Kidney (tissue), 14 donors: ENCODE measurements around the gene IQSEC1. TPM values are rescaled to one million over a fixed set of nuclear protein-coding genes. Genes with fewer than 3 reads are reported as not detected.

Source experiments
- DNase-seq, 5 donors: peaks; one replicate each; pipeline ENCODE4 v3.0.0-alpha.2; 2013 to 2020
- FAIRE-seq: peaks from 2 replicates; lab custom pipeline; 2012; peaks lifted over from hg19 to GRCh38; lab: Jason Lieb, UNC
- H3K27ac ChIP-seq, 2 donors: one replicate each; pipeline ENCODE4 v1.7.0; 2013; ENCODE audit warnings: low read depth in 2 of 2, low read length in 2 of 2, inconsistent platforms in 1 of 2
- H3K27me3 ChIP-seq: one replicate; pipeline ENCODE4 v1.7.1; 2013; ENCODE audit warnings: low read length, inconsistent platforms; ENCODE audit not compliant: control insufficient read depth, insufficient read depth
- H3K36me3 ChIP-seq, 3 donors: one replicate each; pipeline versions ENCODE4 v1.7.0 to v1.7.1; 2013; ENCODE audit warnings: low read length in 3 of 3, control low read depth in 1 of 3, inconsistent platforms in 1 of 3; ENCODE audit not compliant: insufficient read depth in 3 of 3, control insufficient read depth in 2 of 3
- H3K4me1 ChIP-seq, 3 donors: one replicate each; pipeline versions ENCODE4 v1.7.0 to v1.7.1; 2013; ENCODE audit warnings: low read length in 3 of 3, inconsistent platforms in 1 of 3, low read depth in 1 of 3; ENCODE audit not compliant: control insufficient read depth in 2 of 3, insufficient read depth in 2 of 3
- H3K4me3 ChIP-seq, 3 donors: one replicate each; pipeline versions ENCODE4 v1.7.0 to v1.8.1; 2013; ENCODE audit warnings: low read length in 3 of 3, control low read depth in 1 of 3, inconsistent platforms in 1 of 3
- H3K9ac ChIP-seq, 3 donors: one replicate each; pipeline versions ENCODE4 v1.7.0 to v1.7.1; 2013; ENCODE audit warnings: low read length in 3 of 3, control low read depth in 1 of 3, inconsistent platforms in 1 of 3
- H3K9me3 ChIP-seq, 3 donors: one replicate each; pipeline versions ENCODE4 v1.7.0 to v1.7.1; 2013; ENCODE audit warnings: low read length in 3 of 3, control low read depth in 1 of 3, inconsistent platforms in 1 of 3; ENCODE audit not compliant: control insufficient read depth in 2 of 3, insufficient read depth in 1 of 3
- CTCF ChIP-seq: IDR thresholded peaks from 3 replicates; pipeline ENCODE4 v1.5.1; 2012; ENCODE audit warnings: mild to moderate bottlenecking, moderate library complexity, borderline replicate concordance; ENCODE audit not compliant: insufficient read depth; ENCODE audit errors: extremely low read depth
- intact Hi-C: fragments of 100-400 bp; cut with DNase I; formaldehyde crosslinking; loops from one replicate; pipeline ENCODE4 v1.11.1; 2022
- polyA plus RNA-seq: library from polyadenylated mRNA; stranded (reverse); fragments of 350-450 nt; fragmentation: Illumina TruSeq; extraction: RNeasy Lipid Tissue Mini Kit (QIAGEN cat#74804); gene quantifications from one replicate; pipeline ENCODE4 v1.2.3, GENCODE V29; 2014; ENCODE audit warnings: low read depth, low replicate concordance; ENCODE audit not compliant: insufficient read depth
- total RNA-seq: library from RNA; stranded (reverse); fragmentation: NEBNext Ultra II Directional; extraction: Animal tissue kit (Norgen Biotek cat#: 25700); gene quantifications from one replicate; pipeline ENCODE4 v1.2.1, GENCODE V29; 2021
- donor health status: control.
- donor health status: control.
- donor health status: control.
- donor health status: control.
- donor health status: control.
- donor health status: DM: yes; HTN: yes; CAD: no.
- donor health status: Normal renal cell carcinoma (clear cell type).

IQSEC1 gene
- total and polyA plus RNA-seq, 2 donors from 2014 or later, result 15.1 to 45.7 TPM

GRCh38 chr3:13082677-13083076 lies 9.4 kb upstream of the IQSEC1 start:
- H3K36me3 ChIP-seq, result no peaks in the 10 kb centered on the region
- no peak for DNase-seq
- H3K27ac ChIP-seq, result no peak overlapping the region
- no peaks in the 10 kb centered on the region for H3K4me1 ChIP-seq
- no peaks in the 10 kb centered on the region for H3K9me3 ChIP-seq
- no peak for FAIRE-seq
- no peaks in the 10 kb centered on the region for H3K27me3 ChIP-seq
- intact Hi-C loops, result no loop called here
- no peak for TF ChIP-seq CTCF
- no peak overlapping the region for H3K9ac ChIP-seq
- no peak overlapping the region for H3K4me3 ChIP-seq

- Histone ChIP-seq H3K9me3 (no peaks in the 10 kb centered on the region), H3K4me1 (no peaks in the 10 kb centered on the region), H3K27ac (no peak overlapping the region), H3K36me3 (no peaks in the 10 kb centered on the region), H3K4me3 (no peak overlapping the region), H3K27me3 (no peaks in the 10 kb centered on the region), H3K9ac (no peak overlapping the region)
- intact Hi-C loops, result no loop called here
- DNase-seq (no peak), FAIRE-seq (no peak)
- TF ChIP-seq CTCF, result no peak
Measured at GRCh38 chr3:13081603-13082360, 8.6 kb upstream of the IQSEC1 start.

GRCh38 chr3:13080591-13080990 lies 7.4 kb upstream of the IQSEC1 start:
- TF ChIP-seq CTCF, result no peak
- no peaks in the 10 kb centered on the region for H3K4me1 ChIP-seq
- no peak overlapping the region for H3K27ac ChIP-seq
- no peaks in the 10 kb centered on the region for H3K9me3 ChIP-seq
- H3K9ac ChIP-seq, result no peak overlapping the region
- DNase-seq (no peak), FAIRE-seq (no peak)
- peaks cover 6% of the 10 kb centered on the region for H3K27me3 ChIP-seq
- H3K36me3 ChIP-seq, result no peaks in the 10 kb centered on the region
- H3K4me3 ChIP-seq, result no peak overlapping the region
- intact Hi-C loops, result no loop called here

- Histone ChIP-seq H3K27me3 (peaks cover 7% of the 10 kb centered on the region), H3K9me3 (no peaks in the 10 kb centered on the region), H3K4me3 (no peak overlapping the region), H3K9ac (no peak overlapping the region), H3K4me1 (no peaks in the 10 kb centered on the region), H3K36me3 (no peaks in the 10 kb centered on the region), H3K27ac (no peak overlapping the region)
- FAIRE-seq (no peak), DNase-seq (no peak)
- TF ChIP-seq CTCF, result no peak
- intact Hi-C loops, result no loop called here
Measured at GRCh38 chr3:13080026-13080425, 6.8 kb upstream of the IQSEC1 start.
